NCI-H1048 (cell line): ENCODE measurements around the gene FCHSD2.
"Not testable (repeated sequence)": the region's sequence is repeated elsewhere in the genome, so short reads cannot be mapped to it uniquely, and the experiment has no call there.

ENCODE experiments used
- DNase-seq: peaks from one replicate; lab custom pipeline; 2025; lab: John Stamatoyannopoulos, UW

Gene FCHSD2

GRCh38 chr11:73058989-73059674 lies 83.0 kb downstream of the FCHSD2 start:
- DNase-seq: no peak

GRCh38 chr11:73055655-73056354 lies 86.3 kb downstream of the FCHSD2 start:
- DNase-seq: no peak

- DNase-seq: no peak
Measured at GRCh38 chr11:73055002-73055401, 87.1 kb downstream of the FCHSD2 start.

- no peak for DNase-seq
Measured at GRCh38 chr11:73053964-73054363, 88.2 kb downstream of the FCHSD2 start.

- DNase-seq: no peak
Measured at GRCh38 chr11:73048446-73048845, 93.7 kb downstream of the FCHSD2 start.

GRCh38 chr11:73047773-73048371 lies 94.2 kb downstream of the FCHSD2 start:
- DNase-seq: no peak

GRCh38 chr11:73040046-73040445 lies 102.1 kb downstream of the FCHSD2 start:
- peak; percentile 79 for DNase-seq

GRCh38 chr11:73034777-73035176 lies 107.3 kb downstream of the FCHSD2 start:
- DNase-seq: no peak

GRCh38 chr11:73034331-73034730 lies 107.8 kb downstream of the FCHSD2 start:
- DNase-seq: no peak

GRCh38 chr11:73030130-73030529 lies 112.0 kb downstream of the FCHSD2 start:
- no peak for DNase-seq

GRCh38 chr11:73029403-73029802 lies 112.7 kb downstream of the FCHSD2 start:
- no peak for DNase-seq

- DNase-seq: no peak
Measured at GRCh38 chr11:73028611-73029010, 113.5 kb downstream of the FCHSD2 start.

- not testable (repeated sequence) for DNase-seq
Measured at GRCh38 chr11:73027840-73028239, 114.3 kb downstream of the FCHSD2 start.

GRCh38 chr11:73024639-73025038 lies 117.5 kb downstream of the FCHSD2 start:
- no peak for DNase-seq

- no peak for DNase-seq
Measured at GRCh38 chr11:73019996-73020395, 122.1 kb downstream of the FCHSD2 start.

- DNase-seq: no peak
Measured at GRCh38 chr11:73019449-73019848, 122.7 kb downstream of the FCHSD2 start.

GRCh38 chr11:73018856-73019255 lies 123.3 kb downstream of the FCHSD2 start:
- DNase-seq: no peak

- DNase-seq: no peak
Measured at GRCh38 chr11:73017024-73017751, 124.9 kb downstream of the FCHSD2 start.

- DNase-seq: no peak
Measured at GRCh38 chr11:73013021-73013420, 129.1 kb downstream of the FCHSD2 start.

- no peak for DNase-seq
Measured at GRCh38 chr11:73012121-73012863, 129.8 kb downstream of the FCHSD2 start.

- no peak for DNase-seq
Measured at GRCh38 chr11:73011126-73011817, 130.8 kb downstream of the FCHSD2 start.
